ENCODE measurements around the gene CD80.
"Not testable (repeated sequence)": the region's sequence is repeated elsewhere in the genome, so short reads cannot be mapped to it uniquely, and the experiment has no call there.

Gene CD80

DNA sequence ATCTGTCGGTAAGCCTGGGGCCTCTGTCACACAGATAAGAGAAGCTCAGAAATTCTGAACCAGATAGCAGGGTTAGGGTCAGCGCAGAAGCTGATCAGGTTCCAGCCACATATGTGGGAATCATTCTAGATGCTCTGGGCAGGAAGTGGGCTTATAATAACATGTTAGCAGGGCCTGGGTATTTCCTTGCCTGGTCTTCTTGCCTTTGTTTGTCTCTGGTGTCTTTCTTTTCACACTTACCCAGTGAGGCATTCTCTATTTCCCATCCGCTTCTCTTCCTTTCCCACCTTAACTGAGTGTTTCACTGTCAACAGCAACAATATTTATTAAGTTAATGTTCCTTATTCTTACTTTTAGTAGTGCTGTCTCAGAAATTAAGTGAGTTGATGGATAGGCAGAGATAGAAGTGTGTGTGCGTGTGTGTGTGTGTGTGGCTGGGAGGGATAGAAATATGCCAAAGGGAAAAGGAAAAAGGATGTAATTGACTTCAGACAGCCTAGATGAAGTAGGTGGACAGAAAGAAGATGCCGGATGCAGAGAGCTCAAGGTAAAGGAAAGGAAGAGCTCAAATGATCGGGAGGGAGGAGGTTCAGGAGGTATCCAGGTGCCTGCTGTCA lies 40.3 kb upstream of the CD80 start:
- no peak for DNase-seq (ENCODE audit: low read depth)
- TF ChIP-seq, protein P1, sequence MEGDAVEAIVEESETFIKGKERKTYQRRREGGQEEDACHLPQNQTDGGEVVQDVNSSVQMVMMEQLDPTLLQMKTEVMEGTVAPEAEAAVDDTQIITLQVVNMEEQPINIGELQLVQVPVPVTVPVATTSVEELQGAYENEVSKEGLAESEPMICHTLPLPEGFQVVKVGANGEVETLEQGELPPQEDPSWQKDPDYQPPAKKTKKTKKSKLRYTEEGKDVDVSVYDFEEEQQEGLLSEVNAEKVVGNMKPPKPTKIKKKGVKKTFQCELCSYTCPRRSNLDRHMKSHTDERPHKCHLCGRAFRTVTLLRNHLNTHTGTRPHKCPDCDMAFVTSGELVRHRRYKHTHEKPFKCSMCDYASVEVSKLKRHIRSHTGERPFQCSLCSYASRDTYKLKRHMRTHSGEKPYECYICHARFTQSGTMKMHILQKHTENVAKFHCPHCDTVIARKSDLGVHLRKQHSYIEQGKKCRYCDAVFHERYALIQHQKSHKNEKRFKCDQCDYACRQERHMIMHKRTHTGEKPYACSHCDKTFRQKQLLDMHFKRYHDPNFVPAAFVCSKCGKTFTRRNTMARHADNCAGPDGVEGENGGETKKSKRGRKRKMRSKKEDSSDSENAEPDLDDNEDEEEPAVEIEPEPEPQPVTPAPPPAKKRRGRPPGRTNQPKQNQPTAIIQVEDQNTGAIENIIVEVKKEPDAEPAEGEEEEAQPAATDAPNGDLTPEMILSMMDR (IDR thresholded peaks at IDR 0.05; ENCODE audit: control insufficient read depth, extremely low read depth, insufficient read depth): no peak
- H3K4me3 ChIP-seq (ENCODE audit: low read depth, low read length): no peak overlapping the region

DNA sequence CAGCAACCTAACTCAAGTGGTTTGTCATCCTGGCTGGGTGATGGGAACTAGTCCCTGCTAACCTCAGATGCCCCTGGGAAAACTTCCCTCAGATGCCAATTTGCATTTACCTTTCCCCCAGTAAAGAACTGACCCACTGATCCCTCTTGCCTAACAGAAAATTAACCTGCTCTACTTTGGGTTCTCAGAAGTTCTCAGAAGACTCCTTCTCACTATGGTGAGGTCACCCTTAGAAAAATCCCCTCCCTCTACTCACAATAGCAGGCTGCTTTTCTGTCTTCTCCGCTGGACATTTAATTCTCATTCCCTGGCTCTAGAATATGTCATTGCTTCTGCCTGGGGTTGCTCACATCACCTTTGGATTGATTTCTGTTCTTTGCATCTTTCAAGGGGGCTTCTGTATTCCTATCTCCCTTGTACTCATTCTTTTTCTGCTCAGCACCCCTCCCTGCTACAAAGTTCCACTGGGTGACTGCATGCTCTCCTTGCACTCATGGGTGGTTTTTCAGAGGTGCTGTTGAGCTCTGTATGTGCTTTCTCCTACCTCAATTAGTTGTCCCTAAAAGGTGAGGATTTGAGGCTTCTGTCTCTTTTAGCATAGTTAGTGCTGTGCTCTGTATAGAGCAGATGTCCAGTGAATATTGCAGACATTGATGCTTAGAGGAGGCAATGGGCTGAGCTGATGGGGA lies 39.1 kb upstream of the CD80 start:
- no peak for DNase-seq (ENCODE audit: low read depth)
- H3K4me3 ChIP-seq (ENCODE audit: low read depth, low read length): no peak overlapping the region
- TF ChIP-seq, protein P1 (IDR thresholded peaks at IDR 0.05; ENCODE audit: control insufficient read depth, extremely low read depth, insufficient read depth): no peak

DNA sequence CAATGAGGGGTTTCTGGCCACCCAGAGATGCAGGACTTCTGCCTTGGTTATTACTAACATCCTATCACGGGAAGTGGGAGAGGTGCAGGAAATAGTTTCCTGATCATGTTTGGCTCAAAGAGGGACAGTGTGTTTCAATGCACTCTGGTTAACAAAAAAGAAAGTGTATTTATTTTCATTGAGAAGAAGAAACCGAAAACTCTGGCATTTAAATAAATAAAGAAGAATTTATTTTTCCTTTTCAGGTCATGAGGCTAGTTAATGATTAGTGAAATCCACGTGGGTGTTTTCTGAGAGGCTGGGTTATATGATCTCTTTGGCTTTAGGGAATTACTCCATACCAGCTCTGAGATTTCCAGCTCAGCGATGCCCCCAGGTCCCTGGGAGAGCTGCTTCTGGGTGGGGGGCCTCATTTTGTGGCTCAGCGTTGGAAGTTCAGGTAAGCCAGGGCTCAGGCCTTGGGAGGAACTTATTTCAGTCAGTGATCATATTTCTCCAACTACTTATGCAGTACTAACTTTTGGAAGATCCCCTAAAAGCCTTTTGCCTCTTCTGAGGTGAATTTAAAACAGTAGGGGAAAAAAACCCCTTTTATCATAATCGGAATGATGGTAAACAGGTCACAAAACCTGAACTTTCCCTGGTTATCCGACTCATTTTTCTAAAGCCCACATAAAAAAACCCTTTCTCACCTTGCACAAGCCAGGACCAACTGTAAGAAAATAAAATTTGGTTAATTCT lies 38.3 kb upstream of the CD80 start, which contains the start of gene PLA1A:
TSS of gene PLA1A (plus strand) at position 338 of the 741 bp plus-strand sequence. CDS start at position 367, 29 bp downstream.
- no peak within 1 kb of the TSS for H3K4me3 ChIP-seq (ENCODE audit: low read depth, low read length)
- TF ChIP-seq, protein P1 (IDR thresholded peaks at IDR 0.05; ENCODE audit: control insufficient read depth, extremely low read depth, insufficient read depth): no peak
- no peak for DNase-seq (ENCODE audit: low read depth)

DNA sequence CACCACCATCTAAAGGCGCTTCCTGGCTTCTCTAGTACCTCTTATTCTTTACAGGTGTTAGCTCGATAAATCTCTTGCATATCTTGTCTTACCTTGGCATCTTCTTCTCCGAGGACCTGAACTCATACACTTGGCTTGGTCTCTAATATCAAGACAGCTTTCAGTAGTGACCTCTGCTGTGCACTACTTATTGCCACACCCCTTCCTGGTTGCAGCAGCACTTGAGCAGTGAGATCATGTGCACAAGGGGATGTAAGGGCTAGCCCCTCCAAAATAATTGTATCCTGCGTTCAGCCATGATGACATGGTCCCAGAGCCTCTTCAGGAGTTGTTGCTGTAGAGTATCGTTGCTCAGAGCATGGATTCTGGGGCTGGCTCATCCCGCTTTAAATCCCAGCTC lies 37.0 kb upstream of the CD80 start:
- no peak for DNase-seq (ENCODE audit: low read depth)
- no peak overlapping the region for H3K4me3 ChIP-seq (ENCODE audit: low read depth, low read length)
- TF ChIP-seq, protein P1 (IDR thresholded peaks at IDR 0.05; ENCODE audit: control insufficient read depth, extremely low read depth, insufficient read depth): no peak

DNA sequence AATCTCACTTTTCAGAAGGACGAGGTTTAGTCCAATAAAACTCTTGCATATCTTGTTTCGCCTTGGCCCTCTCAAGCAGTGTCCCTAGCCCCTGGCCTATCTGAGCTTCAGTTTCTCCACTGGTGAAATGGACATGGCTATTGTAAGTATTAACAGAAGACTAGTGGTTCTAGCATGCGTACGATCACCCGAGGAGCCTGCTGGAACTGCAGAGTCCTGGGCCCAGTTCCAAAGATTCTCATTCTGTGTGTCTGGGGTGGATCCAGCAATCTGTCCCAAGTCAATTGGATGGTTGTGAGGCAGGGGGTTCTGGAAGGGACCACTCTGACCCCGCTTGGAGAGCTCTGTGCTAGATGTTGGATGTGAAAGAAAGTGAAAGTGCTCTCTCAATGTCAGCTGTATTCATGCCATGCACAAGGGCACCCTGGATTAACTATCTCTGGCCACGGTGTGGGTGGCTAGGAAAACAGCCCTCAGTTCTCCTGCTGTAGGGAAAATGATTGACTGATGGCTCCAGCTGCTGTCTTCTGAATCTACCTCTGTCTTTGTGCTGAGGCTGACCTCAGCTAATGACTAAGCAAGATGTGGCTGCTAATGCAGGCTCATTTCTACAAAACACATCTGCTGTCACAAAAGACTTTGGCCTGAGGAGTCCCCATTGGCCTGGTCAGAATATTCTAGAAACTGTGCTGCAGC lies 36.4 kb upstream of the CD80 start:
- TF ChIP-seq, protein P1 (IDR thresholded peaks at IDR 0.05; ENCODE audit: control insufficient read depth, extremely low read depth, insufficient read depth): no peak
- DNase-seq (ENCODE audit: low read depth): no peak
- H3K4me3 ChIP-seq (ENCODE audit: low read depth, low read length): no peak overlapping the region

DNA sequence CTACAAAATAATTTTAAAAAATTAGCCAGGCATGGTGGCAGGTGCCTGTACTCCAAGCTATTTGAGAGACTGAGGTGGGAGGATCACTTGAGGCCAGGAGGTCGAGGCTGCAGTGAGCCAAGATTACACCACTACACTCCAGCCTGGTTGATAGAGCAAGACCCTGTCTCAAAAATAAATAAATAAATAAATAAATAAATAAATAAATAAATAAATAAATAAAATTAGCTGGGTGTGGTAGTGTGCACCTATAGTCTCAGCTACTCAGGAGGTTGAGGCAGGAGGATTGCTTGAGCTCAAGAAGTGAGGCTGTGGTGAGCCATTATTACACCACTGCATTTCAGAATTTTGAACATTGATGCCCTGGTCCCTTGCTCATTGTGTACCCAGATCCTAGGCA lies 35.5 kb upstream of the CD80 start:
- not testable (repeated sequence) for H3K4me3 ChIP-seq (ENCODE audit: low read depth, low read length)

DNA sequence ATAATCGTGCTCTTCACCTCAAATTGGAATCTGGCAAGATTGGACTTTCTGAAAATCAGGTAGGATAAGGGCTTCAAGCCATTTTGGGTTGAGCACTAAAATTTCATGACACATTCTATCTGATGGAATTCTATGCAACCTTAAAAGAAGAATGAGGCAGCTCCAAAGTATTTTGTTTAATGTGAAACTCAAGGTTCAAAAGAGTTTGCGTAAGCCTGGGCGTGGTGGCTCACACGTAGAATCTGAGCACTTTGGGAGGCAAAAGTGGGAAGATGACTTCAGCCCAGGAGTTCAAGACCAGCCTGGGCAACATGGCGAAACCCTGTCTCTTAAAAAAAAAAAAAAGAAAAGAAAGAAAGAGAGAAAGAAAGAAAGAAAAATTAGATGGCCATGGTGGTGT lies 34.7 kb upstream of the CD80 start:
- no peak for DNase-seq (ENCODE audit: low read depth)
- TF ChIP-seq, protein P1 (IDR thresholded peaks at IDR 0.05; ENCODE audit: control insufficient read depth, extremely low read depth, insufficient read depth): no peak
- H3K4me3 ChIP-seq (ENCODE audit: low read depth, low read length): no peak overlapping the region

More for the DNA sequence above, 35.5 kb upstream of the CD80 start:
- not testable (repeated sequence) for DNase-seq (ENCODE audit: low read depth)

Data from LNCaP clone FGC (cell line).